NCI-H510A treated with DMSO at 0.1 percent for 48 hours (cell line): ENCODE results near the gene ARID4A.
"Not testable (repeated sequence)": the region's sequence is repeated elsewhere in the genome, so short reads cannot be mapped to it uniquely, and the experiment has no call there.

Experiments used
- DNase-seq: peaks from one replicate; lab custom pipeline; 2025; lab: John Stamatoyannopoulos, UW

ARID4A gene, protein sequence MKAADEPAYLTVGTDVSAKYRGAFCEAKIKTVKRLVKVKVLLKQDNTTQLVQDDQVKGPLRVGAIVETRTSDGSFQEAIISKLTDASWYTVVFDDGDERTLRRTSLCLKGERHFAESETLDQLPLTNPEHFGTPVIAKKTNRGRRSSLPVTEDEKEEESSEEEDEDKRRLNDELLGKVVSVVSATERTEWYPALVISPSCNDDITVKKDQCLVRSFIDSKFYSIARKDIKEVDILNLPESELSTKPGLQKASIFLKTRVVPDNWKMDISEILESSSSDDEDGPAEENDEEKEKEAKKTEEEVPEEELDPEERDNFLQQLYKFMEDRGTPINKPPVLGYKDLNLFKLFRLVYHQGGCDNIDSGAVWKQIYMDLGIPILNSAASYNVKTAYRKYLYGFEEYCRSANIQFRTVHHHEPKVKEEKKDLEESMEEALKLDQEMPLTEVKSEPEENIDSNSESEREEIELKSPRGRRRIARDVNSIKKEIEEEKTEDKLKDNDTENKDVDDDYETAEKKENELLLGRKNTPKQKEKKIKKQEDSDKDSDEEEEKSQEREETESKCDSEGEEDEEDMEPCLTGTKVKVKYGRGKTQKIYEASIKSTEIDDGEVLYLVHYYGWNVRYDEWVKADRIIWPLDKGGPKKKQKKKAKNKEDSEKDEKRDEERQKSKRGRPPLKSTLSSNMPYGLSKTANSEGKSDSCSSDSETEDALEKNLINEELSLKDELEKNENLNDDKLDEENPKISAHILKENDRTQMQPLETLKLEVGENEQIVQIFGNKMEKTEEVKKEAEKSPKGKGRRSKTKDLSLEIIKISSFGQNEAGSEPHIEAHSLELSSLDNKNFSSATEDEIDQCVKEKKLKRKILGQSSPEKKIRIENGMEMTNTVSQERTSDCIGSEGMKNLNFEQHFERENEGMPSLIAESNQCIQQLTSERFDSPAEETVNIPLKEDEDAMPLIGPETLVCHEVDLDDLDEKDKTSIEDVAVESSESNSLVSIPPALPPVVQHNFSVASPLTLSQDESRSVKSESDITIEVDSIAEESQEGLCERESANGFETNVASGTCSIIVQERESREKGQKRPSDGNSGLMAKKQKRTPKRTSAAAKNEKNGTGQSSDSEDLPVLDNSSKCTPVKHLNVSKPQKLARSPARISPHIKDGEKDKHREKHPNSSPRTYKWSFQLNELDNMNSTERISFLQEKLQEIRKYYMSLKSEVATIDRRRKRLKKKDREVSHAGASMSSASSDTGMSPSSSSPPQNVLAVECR

GRCh38 chr14:58298477-58299400 lies at the start of gene ARID4A:
TSS of gene ARID4A (plus strand) at chr14:58298555. CDS start at chr14:58299855, 1,300 bp downstream.
- no peak for DNase-seq

- no peak for DNase-seq
Measured at GRCh38 chr14:58249611-58250010, 48.7 kb upstream of the ARID4A start.

- DNase-seq: no peak
Measured at GRCh38 chr14:58258156-58258555, 40.2 kb upstream of the ARID4A start.

DNA sequence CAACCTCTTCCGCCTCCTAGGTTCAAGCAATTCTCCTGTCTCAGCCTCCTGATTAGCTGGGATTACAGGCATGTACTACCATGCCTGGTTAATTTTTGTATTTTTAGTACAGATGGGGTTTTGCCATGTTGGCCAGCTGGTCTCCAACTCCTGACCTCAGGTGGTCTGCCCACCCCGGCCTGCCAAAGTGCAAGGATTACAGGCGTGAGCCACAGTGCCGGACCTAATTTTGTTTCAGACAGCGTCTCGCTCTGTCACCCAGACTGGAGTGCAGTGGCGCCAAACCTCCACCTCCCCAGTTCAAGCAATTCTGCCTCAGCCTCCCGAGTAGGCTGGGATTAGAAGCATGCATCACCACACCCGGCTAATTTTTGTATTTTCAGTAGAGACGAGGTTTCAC lies 36.4 kb upstream of the ARID4A start:
- DNase-seq: not testable (repeated sequence)

- no peak for DNase-seq
Measured at GRCh38 chr14:58265401-58265800, 33.0 kb upstream of the ARID4A start.

DNA sequence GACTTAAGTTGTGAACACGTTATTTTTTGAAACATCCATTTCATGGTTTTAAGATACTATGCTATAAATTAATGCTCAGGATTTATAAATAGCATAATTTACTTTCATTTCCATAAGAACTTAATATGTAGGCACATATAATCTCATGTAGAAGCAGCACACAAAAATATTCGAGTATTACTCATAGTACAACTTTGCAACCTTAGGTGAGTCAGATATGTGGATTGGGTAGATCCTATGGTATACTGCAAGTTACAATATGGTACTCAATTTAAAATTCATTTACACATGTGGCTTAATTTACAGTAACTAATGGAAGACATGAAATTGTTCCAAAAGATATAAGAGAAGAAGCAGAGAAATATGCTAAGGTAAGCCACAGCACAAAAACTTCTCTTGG lies 27.7 kb upstream of the ARID4A start:
- DNase-seq: no peak

- DNase-seq: no peak
Measured at GRCh38 chr14:58272588-58273372, 25.6 kb upstream of the ARID4A start.

- DNase-seq: no peak
Measured at GRCh38 chr14:58274881-58275280, 23.5 kb upstream of the ARID4A start.

- no peak for DNase-seq
Measured at GRCh38 chr14:58275527-58276190, 22.7 kb upstream of the ARID4A start.

- DNase-seq: no peak
Measured at GRCh38 chr14:58276208-58276607, 22.1 kb upstream of the ARID4A start.

GRCh38 chr14:58278177-58278576 lies 20.2 kb upstream of the ARID4A start:
- no peak for DNase-seq

DNA sequence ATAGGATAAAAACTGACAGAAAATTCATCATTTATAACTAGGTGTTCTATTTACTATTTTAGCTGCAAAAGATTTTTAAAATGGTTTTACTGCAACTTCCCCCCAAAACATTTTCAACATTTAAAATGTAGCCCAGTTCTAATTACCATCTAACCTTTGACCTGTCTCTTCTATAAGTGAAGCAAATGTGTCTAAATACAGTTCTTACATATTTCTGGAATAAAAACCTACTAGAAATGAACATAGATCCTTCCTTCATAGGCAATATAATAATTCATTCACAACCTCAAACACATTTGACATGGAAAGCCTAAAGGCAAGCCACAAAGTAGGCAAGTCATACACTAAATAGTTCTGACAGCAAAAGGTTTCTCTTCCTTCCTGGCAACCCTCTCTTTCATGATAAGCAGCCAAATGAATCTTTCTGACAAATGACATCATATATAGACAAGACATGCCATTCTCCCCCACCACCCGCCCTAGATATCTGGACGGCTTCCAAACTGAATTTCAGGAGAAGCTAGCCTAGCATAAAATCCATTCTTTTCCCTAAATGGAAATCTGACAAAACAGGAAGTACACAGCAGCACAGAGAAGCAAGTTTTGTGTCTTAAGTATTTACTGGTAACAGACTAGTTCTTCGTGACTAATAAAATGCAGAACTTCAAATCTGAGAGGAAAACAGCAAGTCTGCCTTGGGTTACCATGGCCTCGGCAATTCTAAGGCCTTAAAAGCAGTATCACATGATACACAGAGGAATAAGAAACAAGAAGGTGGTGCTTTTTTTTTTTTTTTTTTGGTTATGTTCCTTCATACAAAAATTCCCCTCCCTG lies 17.2 kb upstream of the ARID4A start:
- DNase-seq: no peak

DNA sequence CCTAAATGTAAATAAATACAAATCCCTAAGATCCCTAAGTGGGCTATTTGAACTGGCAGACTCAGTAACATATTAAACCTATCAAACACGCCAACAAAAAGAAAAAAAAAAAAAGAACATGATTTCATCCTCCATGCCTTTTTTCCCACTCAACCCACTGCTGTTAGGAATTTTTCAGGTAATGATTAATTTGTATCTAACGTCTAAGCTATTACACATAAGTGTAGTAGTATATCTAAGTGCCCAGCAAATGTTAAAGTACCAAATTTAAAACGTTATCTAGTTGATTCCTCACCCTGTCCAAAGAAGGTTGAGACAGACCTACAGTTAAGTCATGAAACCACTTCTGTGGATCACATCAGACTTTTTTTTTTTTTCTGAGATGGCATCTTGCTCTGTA lies 16.4 kb upstream of the ARID4A start:
- DNase-seq: no peak

DNA sequence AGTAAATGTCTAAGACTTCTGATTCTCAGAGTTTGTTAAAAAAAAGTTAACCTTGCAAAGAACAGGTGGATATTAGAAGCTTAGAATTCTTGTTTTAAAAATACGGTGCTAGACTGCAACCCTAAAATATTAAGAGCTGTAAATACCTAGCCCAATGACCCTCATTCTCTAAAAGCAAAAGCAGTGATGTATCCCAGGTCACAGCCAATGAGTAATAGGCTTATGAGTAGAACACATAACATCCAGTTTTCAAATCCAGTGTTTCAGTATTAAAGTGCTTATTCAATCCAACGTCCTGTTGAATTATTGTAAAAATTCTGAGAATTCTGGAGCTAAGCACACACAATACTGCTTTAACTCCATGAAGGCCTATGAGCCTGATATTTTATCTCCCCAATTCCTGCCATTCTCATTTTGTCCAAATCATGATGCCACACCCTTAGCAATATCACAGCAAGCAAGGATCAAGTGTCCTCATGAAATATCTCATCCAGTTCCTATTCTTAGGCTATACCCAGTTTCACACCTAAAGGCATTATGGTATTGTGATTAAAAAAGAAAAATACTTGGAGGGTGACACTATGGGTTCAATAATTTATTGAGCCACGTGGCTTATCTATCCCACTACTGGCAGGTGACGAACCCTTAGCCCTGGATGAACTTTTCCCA lies 15.3 kb upstream of the ARID4A start:
- DNase-seq: no peak

- DNase-seq: no peak
Measured at GRCh38 chr14:58283730-58284129, 14.6 kb upstream of the ARID4A start.

- DNase-seq: no peak
Measured at GRCh38 chr14:58285132-58285531, 13.2 kb upstream of the ARID4A start.

DNA sequence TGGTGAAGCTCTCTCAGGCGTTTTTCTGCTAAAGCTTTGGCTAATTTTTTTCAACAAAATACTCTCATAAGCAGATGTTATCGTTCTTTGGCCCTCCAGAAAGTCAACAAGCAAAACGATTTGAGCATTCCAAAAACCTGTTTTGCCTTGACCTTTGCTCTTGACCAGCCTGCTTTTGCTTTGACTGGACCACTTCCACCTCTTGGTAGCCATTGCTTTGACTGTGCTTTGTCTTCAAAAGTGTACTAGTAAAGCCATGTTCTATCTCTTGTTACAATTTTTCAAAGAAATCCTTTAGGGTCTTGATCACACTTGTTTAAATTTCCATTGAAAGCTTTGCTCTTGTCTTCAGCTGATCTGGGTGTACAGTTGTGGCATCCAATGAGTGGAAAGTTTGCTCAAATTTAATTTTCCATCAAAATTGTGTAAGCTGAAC lies 10.7 kb upstream of the ARID4A start:
- DNase-seq: no peak

GRCh38 chr14:58288106-58288792 lies 10.1 kb upstream of the ARID4A start:
- no peak for DNase-seq
